Liver (tissue), 9 donors: ENCODE data around the gene CAPN7. TPM values are rescaled to one million over a fixed set of nuclear protein-coding genes. Genes with fewer than 3 reads are reported as not detected.

Experiments
- DNase-seq: peaks from one replicate; pipeline ENCODE4 v3.0.0-alpha.2; 2017; ENCODE audit warnings: low spot score
- H3K27ac ChIP-seq, 2 donors: one replicate each; pipeline ENCODE4 v1.7.0; 2013; ENCODE audit warnings: inconsistent platforms in 2 of 2, low read length in 2 of 2, control low read depth in 1 of 2, low read depth in 1 of 2, mild to moderate bottlenecking in 1 of 2
- H3K27me3 ChIP-seq, 4 donors: one replicate each; pipeline versions ENCODE4 v1.6.1 to v1.7.0; 2013; ENCODE audit warnings: low read length in 3 of 4, inconsistent platforms in 1 of 4, mild to moderate bottlenecking in 1 of 4, moderate library complexity in 1 of 4; ENCODE audit not compliant: control insufficient read depth in 4 of 4, insufficient read depth in 4 of 4
- H3K36me3 ChIP-seq, 4 donors: one replicate each; pipeline versions ENCODE4 v1.6.1 to v1.7.0; 2013; ENCODE audit warnings: low read length in 3 of 4, mild to moderate bottlenecking in 3 of 4, low read depth in 1 of 4, moderate library complexity in 1 of 4; ENCODE audit not compliant: control insufficient read depth in 4 of 4, insufficient read depth in 3 of 4
- H3K4me1 ChIP-seq, 4 donors: one replicate each; pipeline versions ENCODE4 v1.6.1 to v1.7.0; 2013; ENCODE audit warnings: low read length in 3 of 4, mild to moderate bottlenecking in 3 of 4, moderate library complexity in 1 of 4; ENCODE audit not compliant: control insufficient read depth in 4 of 4, insufficient read depth in 4 of 4
- H3K4me3 ChIP-seq, 3 donors: one replicate each; pipeline versions ENCODE4 v1.6.1 to v1.7.0; 2013; ENCODE audit warnings: low read length in 3 of 3, control low read depth in 1 of 3, low read depth in 1 of 3, mild to moderate bottlenecking in 1 of 3
- H3K9ac ChIP-seq, 2 donors: one replicate each; pipeline ENCODE4 v1.7.0; 2013; ENCODE audit warnings: low read length in 2 of 2, mild to moderate bottlenecking in 2 of 2, moderate library complexity in 2 of 2, control low read depth in 1 of 2, low read depth in 1 of 2
- H3K9me3 ChIP-seq, 4 donors: one replicate each; pipeline versions ENCODE4 v1.6.1 to v1.7.0; 2013; ENCODE audit warnings: low read length in 3 of 4; ENCODE audit not compliant: control insufficient read depth in 4 of 4
- ATF3 ChIP-seq: IDR thresholded peaks from 2 replicates; pipeline ENCODE4 v1.6.1; 2016; ENCODE audit warnings: antibody characterized with exemption
- EGR1 ChIP-seq, 2 donors: IDR thresholded peaks; 2 replicates each; pipeline ENCODE4 v1.6.1; 2016 to 2018; ENCODE audit warnings: antibody characterized with exemption in 2 of 2, low read depth in 2 of 2
- FOXA1 ChIP-seq: IDR thresholded peaks from 2 replicates; pipeline ENCODE4 v1.6.1; 2016; ENCODE audit warnings: antibody characterized with exemption
- FOXA2 ChIP-seq: IDR thresholded peaks from 2 replicates; pipeline ENCODE4 v1.6.1; 2016; ENCODE audit warnings: antibody characterized with exemption
- GABPA ChIP-seq, 2 donors: IDR thresholded peaks in 1 of 2; conservative IDR thresholded peaks in 1 of 2; 2 replicates each; pipeline ENCODE4 v1.6.1; 2016; ENCODE audit warnings: antibody characterized with exemption in 2 of 2, mild to moderate bottlenecking in 1 of 2, moderate library complexity in 1 of 2
- HNF4A ChIP-seq, 2 donors: conservative IDR thresholded peaks; 2 replicates each; pipeline ENCODE4 v1.6.1; 2016; ENCODE audit warnings: antibody characterized with exemption in 2 of 2, mild to moderate bottlenecking in 2 of 2
- HNF4G ChIP-seq: IDR thresholded peaks from 2 replicates; pipeline ENCODE4 v1.6.1; 2016; ENCODE audit warnings: antibody characterized with exemption
- JUND ChIP-seq, 2 donors: IDR thresholded peaks; 2 replicates each; pipeline ENCODE4 v1.6.1; 2016; ENCODE audit warnings: antibody characterized with exemption in 2 of 2
- MAX ChIP-seq: IDR thresholded peaks from 2 replicates; pipeline ENCODE4 v1.6.1; 2016; ENCODE audit warnings: antibody characterized with exemption
- NR2F2 ChIP-seq: IDR thresholded peaks from 2 replicates; pipeline ENCODE4 v1.6.1; 2016; ENCODE audit warnings: antibody characterized with exemption
- RAD21 ChIP-seq, 2 donors: IDR thresholded peaks; 2 replicates each; pipeline ENCODE4 v1.6.1; 2016; ENCODE audit warnings: antibody characterized with exemption in 2 of 2, mild to moderate bottlenecking in 2 of 2
- REST ChIP-seq: IDR thresholded peaks from 2 replicates; pipeline ENCODE4 v1.6.1; 2016; ENCODE audit warnings: antibody characterized with exemption, mild to moderate bottlenecking
- RXRA ChIP-seq, 2 donors: IDR thresholded peaks; 2 replicates each; pipeline ENCODE4 v1.6.1; 2017 to 2018; ENCODE audit warnings: antibody characterized with exemption in 2 of 2, mild to moderate bottlenecking in 1 of 2
- SP1 ChIP-seq: IDR thresholded peaks from 2 replicates; pipeline ENCODE4 v1.6.1; 2018; ENCODE audit warnings: antibody characterized with exemption, mild to moderate bottlenecking
- TAF1 ChIP-seq: conservative IDR thresholded peaks from 2 replicates; pipeline ENCODE4 v1.6.1; 2016; ENCODE audit warnings: antibody characterized with exemption, mild to moderate bottlenecking
- YY1 ChIP-seq: IDR thresholded peaks from 2 replicates; pipeline ENCODE4 v1.6.1; 2016; ENCODE audit warnings: antibody characterized with exemption, mild to moderate bottlenecking
- WGBS: extraction: QIAGEN DNeasy Blood & Tissue Kit; methylation state at CpG from one replicate; pipeline ENCODE4 v1.1.7; 2013; 5-methylcytosine and 5-hydroxymethylcytosine counted together
- polyA plus RNA-seq, 2 donors: library from polyadenylated mRNA; stranded (reverse) in 1 of 2; unstranded in 1 of 2; fragments of 200-250 nt in 1 of 2; fragments of >200 nt in 1 of 2; fragmentation: Nextera tagmentation in 1 of 2; extraction: Ambion mirVana in 1 of 2; gene quantifications; one replicate each; pipeline versions ENCODE4 v1.2.1 to v1.2.3, GENCODE V29; 2013 to 2015
- total RNA-seq, 2 donors: library from RNA; depleted of rRNA; stranded (reverse); fragments of >200 nt; gene quantifications; one replicate each; pipeline ENCODE4 v1.2.3, GENCODE V29; 2014
- TF ChIP-seq, protein P1 (sequence below): IDR thresholded peaks from 2 replicates; pipeline ENCODE4 v1.6.1; 2016; ENCODE audit warnings: antibody characterized with exemption
- TF ChIP-seq, protein P2 (sequence below): fragments of 150-350 bp; IDR thresholded peaks from 2 replicates; pipeline ENCODE4 v1.5.1; 2017; ENCODE audit warnings: improper control_type of control experiment, low read depth, low read length; ENCODE audit not compliant: missing input control
- donor health status: healthy.
- donor health status: healthy.
- donor health status: healthy.
- donor health status: healthy.
- donor health status: healthy.

The CAPN7 gene
- total and polyA plus RNA-seq, 4 donors: 9.5 to 41.9 (median 17.9) TPM

DNA sequence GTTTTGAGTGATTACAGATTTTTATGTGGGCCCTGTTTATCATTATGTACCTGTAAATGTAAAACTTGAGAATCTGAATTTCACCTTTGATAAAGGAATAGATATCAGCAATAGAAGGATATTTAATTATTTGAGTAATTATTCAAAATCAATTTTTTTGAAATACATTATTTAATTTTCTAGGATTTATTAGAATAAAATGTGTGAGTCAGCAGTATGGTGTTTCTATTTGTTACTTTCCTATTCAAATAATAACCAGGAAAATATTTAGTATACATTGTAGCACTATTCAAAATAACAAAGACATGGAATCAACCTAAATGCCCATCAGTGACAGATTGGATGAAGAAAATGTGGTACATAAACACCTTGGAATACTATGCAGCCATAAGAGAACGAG lies 22.1 kb downstream of the CAPN7 start:
- Histone ChIP-seq H3K27ac (no peak overlapping the region), H3K9me3 (no peaks in the 10 kb centered on the region), H3K27me3 (no peaks in the 10 kb centered on the region), H3K4me3 (no peak overlapping the region), H3K4me1 (no peaks in the 10 kb centered on the region), H3K36me3 (peaks cover 0 to 50% (median 44%) of the 10 kb centered on the region in 4 donors), H3K9ac (no peak overlapping the region)
- no peak for DNase-seq
- TF ChIP-seq EGR1 (IDR thresholded peaks at IDR 0.05; ENCODE audit: low read depth in 2 of 2): no peak
- no peak for TF ChIP-seq JUND (IDR thresholded peaks at IDR 0.05)
- TF ChIP-seq TAF1: no peak
- no peak for TF ChIP-seq FOXA2
- TF ChIP-seq, protein P1, sequence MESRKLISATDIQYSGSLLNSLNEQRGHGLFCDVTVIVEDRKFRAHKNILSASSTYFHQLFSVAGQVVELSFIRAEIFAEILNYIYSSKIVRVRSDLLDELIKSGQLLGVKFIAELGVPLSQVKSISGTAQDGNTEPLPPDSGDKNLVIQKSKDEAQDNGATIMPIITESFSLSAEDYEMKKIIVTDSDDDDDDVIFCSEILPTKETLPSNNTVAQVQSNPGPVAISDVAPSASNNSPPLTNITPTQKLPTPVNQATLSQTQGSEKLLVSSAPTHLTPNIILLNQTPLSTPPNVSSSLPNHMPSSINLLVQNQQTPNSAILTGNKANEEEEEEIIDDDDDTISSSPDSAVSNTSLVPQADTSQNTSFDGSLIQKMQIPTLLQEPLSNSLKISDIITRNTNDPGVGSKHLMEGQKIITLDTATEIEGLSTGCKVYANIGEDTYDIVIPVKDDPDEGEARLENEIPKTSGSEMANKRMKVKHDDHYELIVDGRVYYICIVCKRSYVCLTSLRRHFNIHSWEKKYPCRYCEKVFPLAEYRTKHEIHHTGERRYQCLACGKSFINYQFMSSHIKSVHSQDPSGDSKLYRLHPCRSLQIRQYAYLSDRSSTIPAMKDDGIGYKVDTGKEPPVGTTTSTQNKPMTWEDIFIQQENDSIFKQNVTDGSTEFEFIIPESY: no peak
- TF ChIP-seq HNF4G: no peak
- no peak for TF ChIP-seq ATF3
- no peak for TF ChIP-seq REST
- no peak for TF ChIP-seq GABPA (IDR thresholded peaks at IDR 0.05 in 1 of 2, conservative IDR thresholded peaks at IDR 0.05 in 1 of 2)
- TF ChIP-seq MAX: no peak
- TF ChIP-seq SP1: no peak
- TF ChIP-seq FOXA1: no peak
- no peak for TF ChIP-seq HNF4A (conservative IDR thresholded peaks at IDR 0.05)
- TF ChIP-seq RXRA (IDR thresholded peaks at IDR 0.05): no peak
- no peak for TF ChIP-seq RAD21 (IDR thresholded peaks at IDR 0.05)
- TF ChIP-seq YY1: no peak
- TF ChIP-seq NR2F2: no peak
- TF ChIP-seq, protein P2, sequence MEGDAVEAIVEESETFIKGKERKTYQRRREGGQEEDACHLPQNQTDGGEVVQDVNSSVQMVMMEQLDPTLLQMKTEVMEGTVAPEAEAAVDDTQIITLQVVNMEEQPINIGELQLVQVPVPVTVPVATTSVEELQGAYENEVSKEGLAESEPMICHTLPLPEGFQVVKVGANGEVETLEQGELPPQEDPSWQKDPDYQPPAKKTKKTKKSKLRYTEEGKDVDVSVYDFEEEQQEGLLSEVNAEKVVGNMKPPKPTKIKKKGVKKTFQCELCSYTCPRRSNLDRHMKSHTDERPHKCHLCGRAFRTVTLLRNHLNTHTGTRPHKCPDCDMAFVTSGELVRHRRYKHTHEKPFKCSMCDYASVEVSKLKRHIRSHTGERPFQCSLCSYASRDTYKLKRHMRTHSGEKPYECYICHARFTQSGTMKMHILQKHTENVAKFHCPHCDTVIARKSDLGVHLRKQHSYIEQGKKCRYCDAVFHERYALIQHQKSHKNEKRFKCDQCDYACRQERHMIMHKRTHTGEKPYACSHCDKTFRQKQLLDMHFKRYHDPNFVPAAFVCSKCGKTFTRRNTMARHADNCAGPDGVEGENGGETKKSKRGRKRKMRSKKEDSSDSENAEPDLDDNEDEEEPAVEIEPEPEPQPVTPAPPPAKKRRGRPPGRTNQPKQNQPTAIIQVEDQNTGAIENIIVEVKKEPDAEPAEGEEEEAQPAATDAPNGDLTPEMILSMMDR: no peak
- WGBS: 96% methylated on average over 1 of the region's 1 CpG
